Adrenal gland (tissue), 5 donors: Measurements from ENCODE around the gene CAND2.

Source experiments
- CTCF ChIP-seq, 6 experiments: fragments of 450-650 bp in 4 of 6; fragments of 200-600 bp in 2 of 6; sonication (generic) in 1 of 6; IDR thresholded peaks; 1 replicate in 5 of 6; 2 replicates in 1 of 6; pipeline versions ENCODE4 v1.5.1 to v1.8.0; 2016 to 2021; ENCODE audit warnings: antibody characterized with exemption in 6 of 6, mild to moderate bottlenecking in 2 of 6, moderate library complexity in 1 of 6
- POLR2A ChIP-seq, 2 donors: fragments of 450-650 bp; IDR thresholded peaks; one replicate each; pipeline ENCODE4 v1.6.1; 2017; ENCODE audit warnings: antibody characterized with exemption in 2 of 2, mild to moderate bottlenecking in 2 of 2, moderate library complexity in 1 of 2
- donor health status: DM: no; HTN: no; CAD: no.

- TF ChIP-seq POLR2A (IDR thresholded peaks at IDR 0.05): no peak
- no peak for TF ChIP-seq CTCF (IDR thresholded peaks at IDR 0.05)
Observed at GRCh38 chr3:12840591-12841148, 44.2 kb downstream of the CAND2 start.
